ENCODE results near the gene ACBD7.

Gene ACBD7

GRCh38 chr10:15084502-15084922 lies 4.1 kb downstream of the ACBD7 start:
- no peak for DNase-seq (ENCODE audit: insufficient read length)
- FAIRE-seq = no peak

GRCh38 chr10:15083674-15084501 lies 4.7 kb downstream of the ACBD7 start:
- TF ChIP-seq POLR2AphosphoS5 (IDR thresholded peaks at IDR 0.05; ENCODE audit: low read depth, low read length) (no peak), TAF1 (IDR thresholded peaks at IDR 0.05; ENCODE audit: borderline replicate concordance, low read depth, low read length) (no peak), POLR2A (IDR thresholded peaks at IDR 0.05; ENCODE audit: low read depth, low read length) (no peak)
- DNase-seq (ENCODE audit: insufficient read length) (no peak), FAIRE-seq (no peak)

More at GRCh38 chr10:15084502-15084922, 4.1 kb downstream of the ACBD7 start:
- TF ChIP-seq POLR2A (IDR thresholded peaks at IDR 0.05; ENCODE audit: low read depth, low read length) = no peak
- TF ChIP-seq POLR2AphosphoS5 (IDR thresholded peaks at IDR 0.05; ENCODE audit: low read depth, low read length) = no peak
- TF ChIP-seq TAF1 (IDR thresholded peaks at IDR 0.05; ENCODE audit: borderline replicate concordance, low read depth, low read length) = no peak

GRCh38 chr10:15075421-15075820 lies 13.2 kb downstream of the ACBD7 start:
- TF ChIP-seq POLR2A (IDR thresholded peaks at IDR 0.05; ENCODE audit: low read depth, low read length) = no peak
- TF ChIP-seq TAF1 (IDR thresholded peaks at IDR 0.05; ENCODE audit: borderline replicate concordance, low read depth, low read length) = no peak
- TF ChIP-seq POLR2AphosphoS5 (IDR thresholded peaks at IDR 0.05; ENCODE audit: low read depth, low read length) = no peak
- FAIRE-seq (no peak), DNase-seq (ENCODE audit: insufficient read length) (no peak)

GRCh38 chr10:15072358-15072757 lies 16.2 kb downstream of the ACBD7 start:
- DNase-seq (ENCODE audit: insufficient read length) (no peak), FAIRE-seq (no peak)

GRCh38 chr10:15069230-15069629 lies 19.3 kb downstream of the ACBD7 start:
- DNase-seq (ENCODE audit: insufficient read length) (no peak), FAIRE-seq (no peak)
- TF ChIP-seq POLR2A (IDR thresholded peaks at IDR 0.05; ENCODE audit: low read depth, low read length) (no peak), TAF1 (IDR thresholded peaks at IDR 0.05; ENCODE audit: borderline replicate concordance, low read depth, low read length) (no peak), POLR2AphosphoS5 (IDR thresholded peaks at IDR 0.05; ENCODE audit: low read depth, low read length) (no peak)

More at GRCh38 chr10:15072358-15072757, 16.2 kb downstream of the ACBD7 start:
- TF ChIP-seq POLR2AphosphoS5 (IDR thresholded peaks at IDR 0.05; ENCODE audit: low read depth, low read length) = no peak
- TF ChIP-seq POLR2A (IDR thresholded peaks at IDR 0.05; ENCODE audit: low read depth, low read length) = no peak
- TF ChIP-seq TAF1 (IDR thresholded peaks at IDR 0.05; ENCODE audit: borderline replicate concordance, low read depth, low read length) = no peak

GRCh38 chr10:15068802-15069201 lies 19.8 kb downstream of the ACBD7 start:
- TF ChIP-seq POLR2A (IDR thresholded peaks at IDR 0.05; ENCODE audit: low read depth, low read length) = no peak
- no peak for TF ChIP-seq TAF1 (IDR thresholded peaks at IDR 0.05; ENCODE audit: borderline replicate concordance, low read depth, low read length)
- TF ChIP-seq POLR2AphosphoS5 (IDR thresholded peaks at IDR 0.05; ENCODE audit: low read depth, low read length) = no peak
- no peak for FAIRE-seq
- DNase-seq (ENCODE audit: insufficient read length) = no peak

GRCh38 chr10:15067154-15067553 lies 21.4 kb downstream of the ACBD7 start:
- no peak for DNase-seq (ENCODE audit: insufficient read length)
- FAIRE-seq = no peak
- TF ChIP-seq TAF1 (IDR thresholded peaks at IDR 0.05; ENCODE audit: borderline replicate concordance, low read depth, low read length) = no peak
- TF ChIP-seq POLR2A (IDR thresholded peaks at IDR 0.05; ENCODE audit: low read depth, low read length) = no peak
- no peak for TF ChIP-seq POLR2AphosphoS5 (IDR thresholded peaks at IDR 0.05; ENCODE audit: low read depth, low read length)

- TF ChIP-seq POLR2A (IDR thresholded peaks at IDR 0.05; ENCODE audit: low read depth, low read length) (no peak), POLR2AphosphoS5 (IDR thresholded peaks at IDR 0.05; ENCODE audit: low read depth, low read length) (no peak), TAF1 (IDR thresholded peaks at IDR 0.05; ENCODE audit: borderline replicate concordance, low read depth, low read length) (no peak)
- FAIRE-seq (no peak), DNase-seq (ENCODE audit: insufficient read length) (no peak)
Measured at GRCh38 chr10:15060638-15061037, 27.9 kb downstream of the ACBD7 start.

GRCh38 chr10:15059914-15060313 lies 28.7 kb downstream of the ACBD7 start:
- TF ChIP-seq POLR2A (IDR thresholded peaks at IDR 0.05; ENCODE audit: low read depth, low read length) (no peak), POLR2AphosphoS5 (IDR thresholded peaks at IDR 0.05; ENCODE audit: low read depth, low read length) (no peak), TAF1 (IDR thresholded peaks at IDR 0.05; ENCODE audit: borderline replicate concordance, low read depth, low read length) (no peak)
- DNase-seq (ENCODE audit: insufficient read length) (no peak), FAIRE-seq (no peak)

- TF ChIP-seq POLR2AphosphoS5 (IDR thresholded peaks at IDR 0.05; ENCODE audit: low read depth, low read length) (no peak), TAF1 (IDR thresholded peaks at IDR 0.05; ENCODE audit: borderline replicate concordance, low read depth, low read length) (no peak), POLR2A (IDR thresholded peaks at IDR 0.05; ENCODE audit: low read depth, low read length) (no peak)
- FAIRE-seq = no peak
- DNase-seq (ENCODE audit: insufficient read length) = no peak
Measured at GRCh38 chr10:15058689-15059088, 29.9 kb downstream of the ACBD7 start.

GRCh38 chr10:15053061-15053460 lies 35.5 kb downstream of the ACBD7 start:
- FAIRE-seq = no peak
- no peak for DNase-seq (ENCODE audit: insufficient read length)
- TF ChIP-seq TAF1 (IDR thresholded peaks at IDR 0.05; ENCODE audit: borderline replicate concordance, low read depth, low read length) (no peak), POLR2AphosphoS5 (IDR thresholded peaks at IDR 0.05; ENCODE audit: low read depth, low read length) (no peak), POLR2A (IDR thresholded peaks at IDR 0.05; ENCODE audit: low read depth, low read length) (no peak)

GRCh38 chr10:15052121-15052520 lies 36.5 kb downstream of the ACBD7 start:
- TF ChIP-seq POLR2AphosphoS5 (IDR thresholded peaks at IDR 0.05; ENCODE audit: low read depth, low read length) (no peak), POLR2A (IDR thresholded peaks at IDR 0.05; ENCODE audit: low read depth, low read length) (no peak), TAF1 (IDR thresholded peaks at IDR 0.05; ENCODE audit: borderline replicate concordance, low read depth, low read length) (no peak)
- DNase-seq (ENCODE audit: insufficient read length) (no peak), FAIRE-seq (no peak)
